GM12878 (cell line): ENCODE data around the gene FGF2. TPM values are rescaled to one million over a fixed set of nuclear protein-coding genes. Genes with fewer than 3 reads are reported as not detected.

Experiments
- ATAC-seq: fragments of 200-7000 bp; cut with Tn5 transposase; 3 replicates; pipeline ENCODE4 v1.9.1; 2020; ENCODE audit warnings: mild to moderate bottlenecking, moderate library complexity
- BruUV-seq: library from RNA; stranded (reverse); fragments of 400-500 nt; replicated peaks from 2 replicates; lab custom pipeline; 2021; lab: Mats Ljungman, UMichigan
- CTCF ChIA-PET: fragments of 300-600 bp; sonication (Branson Sonifier 250); formaldehyde crosslinking; extraction: SDS; loops from one replicate; lab custom pipeline; 2021; ENCODE audit warnings: inconsistent platforms; lab: Yijun Ruan, JAX
- POLR2A ChIA-PET: fragments of 350-600 bp; formaldehyde crosslinking; extraction: SDS; loops from one replicate; lab custom pipeline; 2021; ENCODE audit warnings: inconsistent platforms; lab: Charles Lee
- RAD21 ChIA-PET: fragments of 300-600 bp; sonication (Branson Sonifier 250); formaldehyde crosslinking; loops from one replicate; lab custom pipeline; 2023; ENCODE audit warnings: antibody characterized with exemption; ENCODE audit not compliant: unreplicated experiment; lab: Charles Lee
- SMC1A ChIA-PET: fragments of 300-600 bp; sonication (Branson Sonifier 250); formaldehyde crosslinking; loops from one replicate; lab custom pipeline; 2023; ENCODE audit not compliant: unreplicated experiment, uncharacterized antibody; lab: Charles Lee
- DNase-seq: peaks from one replicate; pipeline ENCODE4 v3.0.0-alpha.2; 2011; ENCODE audit warnings: low read depth, low spot score
- FAIRE-seq: peaks from 3 replicates; lab custom pipeline; 2011; peaks lifted over from hg19 to GRCh38; lab: Jason Lieb, UNC
- H2AFZ ChIP-seq: 2 replicates; pipeline ENCODE4 v1.6.0; 2011; ENCODE audit warnings: low read depth, low read length, control low read depth; ENCODE audit not compliant: control insufficient read depth
- H3K27ac ChIP-seq: 2 replicates; pipeline ENCODE4 v1.5.1; 2011; ENCODE audit warnings: control low read depth; ENCODE audit not compliant: control insufficient read depth, insufficient read depth
- H3K27me3 ChIP-seq, 2 experiments: replicated peaks in 1 of 2; 2 replicates each; pipeline versions ENCODE4 v1.6.0 to v1.6.1; 2011; ENCODE audit warnings: low read length in 1 of 2; ENCODE audit not compliant: control insufficient read depth in 2 of 2, insufficient read depth in 2 of 2
- H3K36me3 ChIP-seq, 2 experiments: 2 replicates each; pipeline ENCODE4 v1.5.1; 2011; ENCODE audit warnings: low read length in 1 of 2; ENCODE audit not compliant: control insufficient read depth in 2 of 2, insufficient read depth in 2 of 2
- H3K4me1 ChIP-seq: 2 replicates; pipeline ENCODE4 v1.6.1; 2011; ENCODE audit warnings: mild to moderate bottlenecking, low read length, moderate library complexity, mixed read lengths; ENCODE audit not compliant: control insufficient read depth, insufficient read depth
- H3K4me2 ChIP-seq: 2 replicates; pipeline ENCODE4 v1.6.0; 2011; ENCODE audit warnings: control low read depth; ENCODE audit not compliant: control insufficient read depth, insufficient read depth
- H3K4me3 ChIP-seq: fragments of 200-600 bp; sonication (generic); 2 replicates; pipeline ENCODE4 v1.5.1; 2016
- H3K79me2 ChIP-seq: 2 replicates; pipeline ENCODE4 v1.6.0; 2011; ENCODE audit warnings: low read length; ENCODE audit not compliant: control insufficient read depth, insufficient read depth
- H3K9ac ChIP-seq: 2 replicates; pipeline ENCODE4 v1.8.0; 2011; ENCODE audit warnings: low read length, control low read depth, mixed read lengths; ENCODE audit not compliant: control insufficient read depth, insufficient read depth
- H3K9me3 ChIP-seq: replicated peaks from 3 replicates; pipeline ENCODE4 v1.5.1; 2011; ENCODE audit warnings: mild to moderate bottlenecking, low read length; ENCODE audit not compliant: control insufficient read depth, insufficient read depth
- H4K20me1 ChIP-seq: 2 replicates; pipeline ENCODE4 v1.6.0; 2011; ENCODE audit not compliant: control insufficient read depth, insufficient read depth
- KAT2A ChIP-seq: conservative IDR thresholded peaks from 2 replicates; pipeline ENCODE4 v1.6.1; 2011; ENCODE audit warnings: low read depth, low read length; ENCODE audit not compliant: control insufficient read depth
- PKNOX1 ChIP-seq: fragments of 450-650 bp; IDR thresholded peaks from 2 replicates; pipeline ENCODE4 v1.6.1; 2016; ENCODE audit warnings: mild to moderate bottlenecking
- SMARCA5 ChIP-seq: fragments of 450-650 bp; IDR thresholded peaks from 2 replicates; pipeline ENCODE4 v1.6.1; 2017; ENCODE audit warnings: mild to moderate bottlenecking
- TBL1XR1 ChIP-seq: IDR thresholded peaks from 2 replicates; pipeline ENCODE4 v1.6.1; 2012; ENCODE audit warnings: low read depth, low read length, improper control_type of control experiment
- ZBTB11 ChIP-seq: fragments of 450-650 bp; formaldehyde crosslinking; IDR thresholded peaks from 2 replicates; pipeline ENCODE4 v1.5.0; 2022; ENCODE audit warnings: mild to moderate bottlenecking, missing genetic modification characterization
- ZNF274 ChIP-seq: IDR thresholded peaks from one replicate; pipeline ENCODE4 v1.8.0; 2011; ENCODE audit not compliant: insufficient read length, insufficient read depth
- ZSCAN29 ChIP-seq: fragments of 450-650 bp; IDR thresholded peaks from 2 replicates; pipeline ENCODE4 v1.6.1; 2017; ENCODE audit warnings: mild to moderate bottlenecking, moderate library complexity
- WGBS: methylation state at CpG from one replicate; pipeline ENCODE4 v1.1.6; 2016; ENCODE audit warnings: low lambda C conversion rate; ENCODE audit not compliant: insufficient replicate concordance, insufficient coverage; ENCODE audit errors: missing lambda C conversion rate; 5-methylcytosine and 5-hydroxymethylcytosine counted together
- in situ Hi-C: fragments of 300-500 bp; cut with MboI; formaldehyde crosslinking; loops from 9 replicates; pipeline ENCODE4 v1.14.3; 2018; ENCODE audit warnings: mixed read lengths
- intact Hi-C: fragments of 100-400 bp; cut with micrococcal nuclease; formaldehyde crosslinking; loops from one replicate; pipeline ENCODE4 v1.14.2; 2022; ENCODE audit not compliant: unreplicated experiment
- polyA plus RNA-seq, 11 experiments: library from polyadenylated mRNA; depleted of rRNA in 4 of 11; unstranded in 6 of 11; stranded (reverse) in 5 of 11; fragments of >200 nt; fragmentation: Nextera tagmentation in 4 of 11; fragmentation: Illumina TruSeq in 1 of 11; extraction: Ambion mirVana in 4 of 11; extraction: Trizol in 1 of 11; gene quantifications; 1 replicate in 1 of 11; 2 replicates in 10 of 11; pipeline versions ENCODE4 v1.2.1 to v1.2.3, GENCODE V29; 2011 to 2016; ENCODE audit warnings: inconsistent platforms in 2 of 11, missing spikeins in 2 of 11, low read depth in 1 of 11
- total RNA-seq, 4 experiments: library from RNA; depleted of rRNA in 3 of 4; stranded (reverse); fragments of >200 nt in 3 of 4; fragmentation: Illumina TruSeq in 1 of 4; extraction: Trizol in 1 of 4; gene quantifications; 2 replicates each; pipeline versions ENCODE4 v1.2.1 to v1.2.3, GENCODE V29; 2013 to 2021

Gene FGF2
- total and polyA plus RNA-seq, 10 of the 15 experiments (the other 5 are each of a cell fraction or from before 2014, with no cell fraction given) = 0.13 to 1.7 (median 0.25) TPM

GRCh38 chr4:122815248-122815647 lies 11.4 kb upstream of the FGF2 start:
- no peak for TF ChIP-seq KAT2A
- no peak for TF ChIP-seq ZNF274
- no peak for TF ChIP-seq PKNOX1
- TF ChIP-seq SMARCA5 = no peak
- no peak for TF ChIP-seq ZBTB11 (CRISPR knock-in tag)
- no peak for TF ChIP-seq TBL1XR1
- TF ChIP-seq ZSCAN29 = no peak
- H3K9ac ChIP-seq = no peak overlapping the region
- intact Hi-C loops (no loop called here), in situ Hi-C loops (no loop called here)
- H3K27ac ChIP-seq = no peak overlapping the region
- ChIA-PET RAD21 (interaction anchor here (0.7 to 1.0 kb wide), 2 partner anchors 24 to 99 kb away, joined by 3 to 4 read pairs; no protein-coding TSS in a partner anchor), CTCF (no interaction called here), POLR2A (no interaction called here), SMC1A (interaction anchor here (0.8 kb wide), 1 partner anchor 9 kb away, joined by 3 read pairs; no protein-coding TSS in a partner anchor)
- DNase-seq (no peak), ATAC-seq (peak; percentile 69), FAIRE-seq (no peak)
- peaks cover 10% of the 10 kb centered on the region for H3K4me1 ChIP-seq
- H4K20me1 ChIP-seq = no peaks in the 10 kb centered on the region
- no peak overlapping the region for H3K4me2 ChIP-seq
- H3K4me3 ChIP-seq = no peak overlapping the region
- H2AFZ ChIP-seq = no peak overlapping the region
- WGBS = 68% methylated on average over 6 of the region's 6 CpGs
- no TSS peak for BruUV-seq
- no peaks in the 10 kb centered on the region for H3K27me3 ChIP-seq
- H3K9me3 ChIP-seq = no peaks in the 10 kb centered on the region
- no peaks in the 10 kb centered on the region for H3K36me3 ChIP-seq
- no peaks in the 10 kb centered on the region for H3K79me2 ChIP-seq
